Right ventricle myocardium inferior (tissue), 1 donor: ENCODE results near the gene GRM8. TPM values are rescaled to one million over a fixed set of nuclear protein-coding genes. Genes with fewer than 3 reads are reported as not detected.

ENCODE experiments used
- ATAC-seq: fragments of 200-7000 bp; cut with Tn5 transposase; one replicate; pipeline ENCODE4 v1.9.1; 2020; ENCODE audit warnings: mild to moderate bottlenecking, moderate library complexity
- DNase-seq: peaks from one replicate; pipeline ENCODE4 v3.0.0; 2021; ENCODE audit errors: missing footprints
- intact Hi-C: fragments of 100-400 bp; cut with DNase I; formaldehyde crosslinking; loops from one replicate; pipeline ENCODE4 v1.11.0; 2022
- total RNA-seq: library from RNA; stranded (reverse); fragmentation: NEBNext Ultra II Directional; extraction: Animal tissue kit (Norgen Biotek cat#: 25700); gene quantifications from one replicate; pipeline ENCODE4 v1.2.1, GENCODE V29; 2021
- donor health status: DM: no; HTN: yes; CAD: no; lungs with severe emphysema.

The GRM8 gene
- total RNA-seq, 1 donor from 2014 or later = 0.22 TPM

DNA sequence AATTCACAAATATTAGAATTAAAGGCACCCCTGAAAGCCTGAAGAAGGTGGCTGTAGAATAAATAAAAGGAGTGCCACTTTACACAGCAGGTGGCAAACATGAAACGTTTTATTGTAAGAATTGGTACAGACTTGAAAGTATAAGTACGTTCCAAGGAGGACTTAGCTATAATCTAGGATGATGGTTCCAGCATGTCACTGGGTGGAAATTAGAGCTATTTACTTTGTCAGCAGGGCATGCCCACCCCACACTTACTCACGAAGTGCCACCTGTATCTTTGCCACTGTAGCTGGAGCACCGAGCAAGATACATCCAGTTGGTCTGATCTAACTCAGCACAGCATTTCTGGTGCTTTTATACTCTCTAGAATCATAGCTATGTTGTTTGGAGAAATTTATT is 97.8 kb downstream of the GRM8 start:
- DNase-seq (no peak), ATAC-seq (no peak)
- intact Hi-C loops = no loop called here

DNA sequence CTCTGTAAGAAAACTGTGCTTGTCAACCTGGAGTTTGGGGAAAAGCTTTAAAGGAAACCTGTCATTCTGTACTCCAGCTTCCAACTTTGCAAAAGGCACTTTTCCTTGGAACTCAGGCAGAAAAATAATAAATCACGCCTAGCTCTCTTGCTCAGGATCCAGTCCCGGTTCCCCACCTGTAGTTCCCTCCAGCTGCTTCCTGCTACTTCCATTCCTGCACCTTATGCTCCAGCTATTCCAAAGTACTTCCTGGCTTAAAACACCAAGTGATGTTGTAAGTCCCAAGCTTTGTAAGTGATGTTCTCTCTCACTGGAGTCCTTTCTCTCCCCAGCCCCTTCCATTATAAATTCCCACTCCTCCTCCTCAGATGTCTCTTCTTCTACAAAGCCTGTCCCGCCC is 98.6 kb downstream of the GRM8 start:
- DNase-seq (no peak), ATAC-seq (no peak)
- intact Hi-C loops = no loop called here

DNA sequence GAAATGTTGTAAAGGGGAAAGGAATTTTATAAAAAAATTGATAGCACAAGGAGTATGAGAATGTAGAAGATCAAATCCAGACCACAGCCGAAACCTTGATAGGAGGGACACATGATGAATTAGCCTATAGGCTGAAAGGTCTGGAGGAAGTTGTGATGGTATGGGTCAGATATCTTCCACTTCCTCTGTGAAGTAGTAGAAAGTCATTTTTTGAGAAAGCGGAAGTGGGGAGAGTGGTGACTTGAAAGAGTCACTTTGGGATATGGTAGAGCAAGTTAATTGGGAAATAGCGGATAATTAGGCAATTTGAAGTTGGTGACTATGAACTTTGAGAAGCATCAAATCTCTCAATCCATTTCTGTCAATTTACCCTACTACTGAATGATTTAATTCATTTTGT is 99.4 kb downstream of the GRM8 start:
- ATAC-seq = no peak
- intact Hi-C loops = no loop called here
- no peak for DNase-seq

DNA sequence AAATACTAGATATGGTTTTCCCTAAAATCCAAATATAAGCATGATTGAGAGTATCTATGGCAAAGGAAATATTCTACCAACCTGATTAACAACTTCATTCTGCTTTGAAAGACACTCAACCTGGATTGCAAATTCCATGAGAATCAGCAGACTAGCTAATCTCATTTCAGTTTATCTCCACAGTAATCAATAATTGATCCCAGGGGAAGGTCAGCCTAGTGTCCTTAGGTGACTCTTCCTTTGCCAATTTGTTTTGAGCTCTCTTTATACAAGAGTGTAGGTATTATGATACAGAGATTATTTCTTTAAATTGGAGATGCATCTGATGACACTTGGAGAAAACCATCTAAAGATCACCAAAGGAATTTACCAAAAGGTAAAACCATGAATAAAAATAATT is 100.3 kb downstream of the GRM8 start:
- intact Hi-C loops = no loop called here
- ATAC-seq (no peak), DNase-seq (no peak)

DNA sequence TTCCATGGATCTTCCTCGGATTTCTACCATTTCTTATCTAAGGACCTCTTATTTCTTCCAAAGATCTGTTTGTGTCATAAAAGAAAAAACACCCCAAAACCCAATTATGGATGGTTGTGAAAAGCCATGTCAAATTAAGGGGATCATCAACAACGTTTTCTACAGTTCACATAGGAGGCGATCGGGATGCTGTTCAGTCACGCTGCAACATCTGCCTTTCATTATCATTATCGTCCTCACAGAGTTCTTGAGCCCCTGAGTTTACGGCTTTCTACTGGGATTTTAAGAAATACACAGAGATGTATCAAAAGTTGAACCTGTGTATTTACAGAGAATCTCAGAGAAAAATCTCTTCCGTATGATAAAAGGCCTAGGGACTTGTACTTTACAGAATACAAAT is 101.4 kb downstream of the GRM8 start:
- no peak for ATAC-seq
- intact Hi-C loops = no loop called here
- no peak for DNase-seq

DNA sequence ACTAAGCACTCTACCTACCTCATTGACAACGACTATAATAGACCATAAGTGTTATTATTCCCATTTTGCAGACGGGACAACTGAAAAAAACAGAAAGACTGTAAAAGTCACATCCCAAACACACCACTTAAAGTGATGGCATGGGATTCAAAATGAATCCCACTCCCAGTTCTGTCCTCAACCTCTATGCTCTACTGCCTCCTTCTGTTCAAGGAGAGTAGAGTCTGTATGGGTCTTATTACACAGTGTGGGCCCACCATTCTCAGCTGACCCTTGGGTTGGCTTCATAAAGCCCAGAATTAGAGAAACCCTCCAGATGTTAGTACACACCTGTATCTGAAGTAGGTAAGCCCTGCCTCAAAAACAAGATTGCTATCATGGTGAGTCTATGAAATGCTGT is 102.2 kb downstream of the GRM8 start:
- no peak for DNase-seq
- ATAC-seq = no peak
- intact Hi-C loops = no loop called here

DNA sequence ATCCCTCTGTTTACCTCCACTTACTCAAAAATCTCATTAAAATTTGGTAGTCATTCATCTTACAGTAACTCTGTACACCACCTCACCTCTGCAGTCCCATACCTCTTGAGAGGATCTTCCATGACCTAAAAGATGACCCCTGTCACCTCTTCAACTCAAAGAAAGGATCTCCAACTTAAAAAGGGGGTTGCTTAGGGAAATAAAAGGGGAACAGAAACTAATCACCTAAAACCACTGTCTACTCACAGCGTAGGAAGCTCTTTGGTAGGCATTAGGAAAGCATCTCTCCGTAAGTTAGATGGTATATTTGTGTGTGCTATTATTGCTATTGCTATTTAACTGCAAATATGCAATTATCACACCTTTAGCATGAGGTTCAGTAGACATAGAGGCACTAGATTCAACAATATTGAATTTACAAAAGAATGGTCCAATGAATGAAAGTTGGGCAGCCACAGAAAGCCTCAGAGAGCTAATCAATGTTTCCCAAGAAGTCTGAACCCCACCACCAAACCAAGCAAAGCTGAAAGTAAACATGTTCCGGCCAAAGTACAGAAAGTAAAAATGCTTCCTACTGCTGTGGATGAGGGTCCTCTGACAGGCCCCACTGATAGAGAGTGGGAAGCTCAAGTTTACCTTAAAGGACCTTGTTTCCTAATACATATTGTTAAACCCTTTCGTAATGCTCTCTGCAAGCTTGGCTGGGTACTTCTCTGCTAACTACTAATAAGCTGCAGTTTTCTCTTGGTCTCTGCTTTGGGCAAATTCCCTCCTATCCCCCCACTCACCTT is 105.8 kb downstream of the GRM8 start:
- DNase-seq = no peak
- intact Hi-C loops = no loop called here
- ATAC-seq = no peak

DNA sequence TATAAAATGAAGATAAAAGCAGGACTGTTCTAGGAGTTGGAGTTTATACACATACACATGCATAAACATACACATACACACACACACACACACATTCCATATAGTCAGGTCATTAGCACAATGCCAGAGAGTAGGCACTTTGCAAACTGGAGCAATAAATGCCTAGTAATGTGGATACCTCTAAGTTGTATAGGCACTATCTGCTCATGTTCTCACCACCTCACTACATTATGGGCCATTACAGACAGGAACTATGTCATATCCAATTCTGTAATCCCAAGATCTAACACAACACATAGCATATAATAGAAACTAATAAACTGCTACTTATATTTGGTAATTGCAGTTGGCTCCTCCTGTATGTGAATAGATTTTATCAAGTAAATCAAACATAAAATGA is 115.6 kb downstream of the GRM8 start:
- intact Hi-C loops = no loop called here
- ATAC-seq (no peak), DNase-seq (no peak)

DNA sequence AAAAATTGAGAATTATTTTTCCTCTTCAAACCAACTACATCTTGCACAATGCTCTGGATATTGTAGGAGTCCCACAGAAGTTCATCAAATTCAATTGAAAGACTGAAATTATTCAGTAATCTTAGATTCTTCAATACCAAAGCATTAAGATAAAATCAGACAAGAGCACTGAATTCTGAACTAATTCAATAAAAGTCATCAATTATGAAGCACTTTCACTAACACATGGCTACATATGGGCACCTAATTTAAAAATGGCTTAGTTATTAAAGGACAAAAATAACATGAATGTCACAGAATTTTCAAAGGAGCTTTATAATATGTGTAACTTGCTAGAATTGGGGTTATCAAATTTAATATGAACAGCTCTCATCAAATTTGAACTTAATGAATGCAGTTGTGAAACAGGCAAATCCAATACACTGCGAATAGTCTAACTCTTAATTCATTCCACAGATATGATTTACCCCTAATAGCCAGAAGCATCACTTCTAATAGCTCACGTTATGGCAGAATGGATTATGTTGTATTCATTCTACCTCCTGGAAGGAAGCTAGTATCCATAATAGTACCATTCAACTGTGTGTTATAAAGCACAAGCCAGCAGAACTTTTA is 116.8 kb downstream of the GRM8 start:
- ATAC-seq = no peak
- no peak for DNase-seq
- intact Hi-C loops = no loop called here

DNA sequence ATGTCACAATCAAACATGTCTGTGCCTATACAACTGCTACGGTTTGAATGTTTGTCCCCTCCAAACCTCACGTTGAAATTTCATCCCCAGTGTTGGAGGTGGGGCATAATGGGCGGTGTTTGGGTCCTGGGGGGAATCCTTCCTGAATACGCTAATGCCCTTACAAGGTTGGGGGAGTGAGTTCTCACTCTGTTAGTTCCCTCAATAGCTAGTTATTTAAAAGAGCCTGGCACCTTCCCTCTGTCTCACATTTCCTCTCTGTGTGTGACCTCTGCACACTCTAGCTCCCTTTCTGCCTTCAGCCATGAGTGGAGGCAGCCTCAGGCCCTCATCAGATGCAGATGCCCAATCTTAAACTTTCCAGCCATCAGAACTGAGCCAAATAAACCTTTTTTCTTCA is 129.5 kb downstream of the GRM8 start:
- no peak for ATAC-seq
- intact Hi-C loops = no loop called here

DNA sequence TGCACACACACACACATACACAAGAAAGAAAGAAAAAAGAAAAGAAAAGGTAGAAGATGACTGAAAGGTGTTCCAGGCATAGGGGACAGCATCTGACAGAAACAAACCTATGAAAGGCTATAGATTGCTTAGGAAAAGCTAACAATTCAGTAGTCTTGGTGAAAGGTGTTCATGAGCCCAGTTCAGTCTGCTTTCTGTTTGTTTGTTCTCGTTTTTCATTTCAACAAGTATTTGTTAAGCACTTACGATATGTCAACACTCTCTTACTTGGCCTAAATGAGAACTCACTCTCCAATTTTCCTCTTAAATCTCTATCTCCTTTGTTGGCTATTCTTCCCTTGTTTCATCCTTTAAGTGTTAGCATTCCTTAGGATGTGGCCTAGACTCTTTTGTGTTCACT is 133.2 kb downstream of the GRM8 start:
- ATAC-seq = no peak
- intact Hi-C loops = no loop called here

More for the DNA sequence above, 129.5 kb downstream of the GRM8 start:
- DNase-seq = no peak

DNA sequence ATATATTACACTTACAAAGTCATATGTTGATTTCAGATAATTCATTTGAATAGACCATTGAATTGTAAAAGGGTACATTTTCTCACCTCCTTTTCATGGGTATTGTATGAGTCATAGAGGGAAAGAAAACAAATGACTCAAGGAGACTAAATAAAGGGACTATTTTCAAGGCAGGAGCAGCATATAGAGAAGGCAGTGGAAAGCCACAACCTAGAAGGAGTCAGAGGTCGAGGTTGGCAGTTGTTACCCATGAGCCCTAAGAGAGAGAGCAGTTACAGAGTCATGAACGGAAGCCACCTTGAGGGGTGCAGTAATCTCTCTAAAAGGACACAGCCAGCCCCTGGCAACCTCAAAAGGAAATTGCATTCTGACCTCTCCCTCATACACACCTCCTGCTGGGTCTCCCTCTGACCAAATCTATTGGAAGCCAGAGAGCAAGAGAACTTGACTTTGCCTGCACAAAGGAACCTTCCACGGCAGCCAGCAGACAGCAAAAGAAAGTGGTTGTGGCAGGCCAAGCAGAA is 137.9 kb downstream of the GRM8 start:
- intact Hi-C loops = no loop called here
- ATAC-seq = no peak
- DNase-seq = no peak

More for the DNA sequence above, 133.2 kb downstream of the GRM8 start:
- no peak for DNase-seq

DNA sequence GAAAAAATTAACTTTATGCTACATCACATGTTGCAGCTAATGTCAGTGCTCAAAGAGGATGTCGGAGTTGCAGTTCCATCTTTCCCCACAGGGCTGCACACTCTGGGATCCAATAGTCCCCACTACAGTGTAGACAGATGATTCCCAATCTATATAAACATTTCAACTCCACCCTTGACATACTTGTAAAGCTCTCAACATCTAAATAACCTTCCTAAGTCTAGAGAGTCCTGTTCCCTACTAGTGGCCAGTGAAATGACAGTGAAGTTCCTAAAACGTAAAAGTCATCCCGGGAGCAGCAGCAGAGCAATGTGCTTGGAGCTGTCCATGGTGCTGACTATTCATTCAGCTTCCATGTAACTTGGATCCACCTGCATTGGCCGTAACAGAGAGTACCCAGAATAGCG is 145.1 kb downstream of the GRM8 start:
- no peak for DNase-seq
- intact Hi-C loops = no loop called here
- no peak for ATAC-seq

DNA sequence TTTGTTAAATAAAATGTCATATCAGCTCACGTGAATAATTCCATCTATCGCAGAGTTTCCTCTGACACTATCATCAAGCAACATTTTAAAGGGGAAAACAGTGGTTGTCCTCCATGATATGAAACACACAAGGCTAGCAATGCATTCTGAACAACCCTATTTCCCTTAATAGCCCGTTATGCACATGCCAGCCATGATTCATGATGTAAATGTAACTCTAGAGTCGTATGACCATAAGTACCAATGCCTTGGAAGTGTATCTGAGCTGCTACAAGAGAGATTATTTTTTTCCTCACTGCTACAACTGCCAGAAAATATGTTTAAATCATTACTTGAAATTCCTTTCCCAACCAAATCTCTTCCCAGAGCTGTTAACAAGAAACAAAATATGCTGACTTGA is 159.4 kb downstream of the GRM8 start:
- no peak for ATAC-seq
- intact Hi-C loops = no loop called here
- no peak for DNase-seq

DNA sequence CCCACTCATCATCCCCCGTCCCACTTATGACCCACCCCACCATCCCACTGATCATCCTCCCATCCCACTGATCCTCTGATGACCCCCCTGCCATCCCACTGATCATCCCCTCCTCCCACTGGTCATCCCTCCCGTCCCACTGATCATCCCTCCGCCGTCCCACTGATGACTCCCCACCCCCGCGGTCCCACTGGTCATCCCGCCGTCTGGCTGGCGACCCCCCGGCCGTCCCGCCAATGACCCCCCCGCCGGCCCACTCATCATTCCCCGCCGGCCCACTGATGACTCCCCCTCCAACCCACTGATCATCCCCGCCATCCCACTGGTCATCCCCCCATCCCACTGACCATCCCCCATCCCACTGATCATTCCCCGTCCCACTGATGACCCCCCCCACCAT is 161.1 kb downstream of the GRM8 start:
- intact Hi-C loops = no loop called here
- ATAC-seq = no peak
- no peak for DNase-seq

DNA sequence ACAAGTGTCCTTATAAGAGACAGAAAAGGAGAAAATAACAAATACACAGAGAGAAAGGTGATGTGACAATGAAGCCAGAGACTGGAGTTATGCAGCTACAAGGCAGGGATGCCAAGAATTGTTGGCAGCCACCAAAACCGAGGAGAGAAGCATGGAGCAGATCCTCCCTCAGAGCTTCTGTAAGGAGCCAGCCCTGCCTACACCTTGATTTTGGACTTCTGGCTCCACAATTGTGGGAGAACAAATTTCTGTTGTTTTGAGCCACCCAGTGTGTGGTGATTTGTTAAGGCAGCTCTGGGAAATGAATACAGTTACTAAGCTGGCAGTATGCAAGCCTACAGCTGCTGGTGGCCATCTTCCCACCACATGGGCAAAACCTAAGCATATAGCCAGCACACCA is 163.6 kb downstream of the GRM8 start:
- intact Hi-C loops = no loop called here
- DNase-seq (no peak), ATAC-seq (no peak)

DNA sequence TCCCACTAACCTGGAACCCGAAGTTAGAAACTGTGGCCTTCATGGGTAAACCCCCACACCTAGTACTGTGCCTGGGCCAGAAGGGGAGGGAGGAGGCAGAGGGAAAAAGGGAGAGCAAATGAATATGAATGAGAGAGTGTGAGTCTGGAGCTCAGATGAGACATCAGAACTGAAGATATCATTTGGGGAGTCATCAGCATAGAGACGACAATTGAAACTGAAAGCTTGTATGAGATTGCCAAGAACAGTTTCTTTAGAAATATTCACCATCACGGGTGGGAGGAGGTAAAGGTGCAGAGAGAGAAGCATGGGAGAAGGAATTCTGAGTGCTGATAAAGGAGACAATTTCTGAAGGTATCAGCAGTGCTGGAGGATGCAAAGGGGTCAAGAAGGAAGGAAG is 171.2 kb downstream of the GRM8 start:
- intact Hi-C loops = no loop called here
- ATAC-seq (no peak), DNase-seq (no peak)

DNA sequence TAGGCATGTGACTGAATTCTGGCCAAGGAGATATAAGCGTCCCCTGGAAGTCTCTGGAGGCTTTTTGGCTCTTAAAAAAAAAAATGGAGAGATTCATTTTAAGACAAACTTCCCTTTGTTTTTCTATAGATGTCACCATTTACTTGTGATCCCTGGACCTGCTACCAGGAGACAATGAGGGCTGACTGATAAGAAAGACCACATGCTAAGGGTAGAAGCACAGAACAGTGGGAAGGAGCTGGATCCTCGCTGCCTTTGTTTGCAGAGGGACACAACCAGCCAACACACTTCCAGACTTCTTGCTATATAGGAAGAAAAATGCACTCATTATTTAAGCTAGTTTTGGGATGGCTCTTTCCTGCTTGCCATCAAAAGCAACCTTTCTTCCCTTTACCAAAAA is 172.2 kb downstream of the GRM8 start:
- ATAC-seq = no peak
- intact Hi-C loops = no loop called here

DNA sequence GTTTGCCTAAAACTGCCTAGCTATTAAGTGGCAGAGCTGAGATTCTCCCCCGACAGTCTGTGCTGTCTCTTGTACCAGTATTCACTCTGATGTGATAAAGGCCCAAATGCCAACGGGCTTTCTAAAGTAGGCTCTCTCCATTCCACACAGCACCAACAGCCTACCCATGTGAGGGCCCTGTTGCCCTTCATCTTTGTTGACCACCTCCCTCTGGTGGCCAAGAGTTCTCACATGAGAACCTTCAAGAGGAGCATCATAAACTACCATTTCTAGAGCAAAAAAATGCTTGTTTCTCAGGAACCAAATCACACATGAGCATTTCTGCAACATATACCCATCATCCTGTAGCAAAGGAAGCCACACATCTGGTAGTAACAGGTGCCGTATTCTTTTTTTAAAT is 185.8 kb downstream of the GRM8 start:
- ATAC-seq (no peak), DNase-seq (no peak)
- intact Hi-C loops = no loop called here

More for the DNA sequence above, 172.2 kb downstream of the GRM8 start:
- DNase-seq = no peak

DNA sequence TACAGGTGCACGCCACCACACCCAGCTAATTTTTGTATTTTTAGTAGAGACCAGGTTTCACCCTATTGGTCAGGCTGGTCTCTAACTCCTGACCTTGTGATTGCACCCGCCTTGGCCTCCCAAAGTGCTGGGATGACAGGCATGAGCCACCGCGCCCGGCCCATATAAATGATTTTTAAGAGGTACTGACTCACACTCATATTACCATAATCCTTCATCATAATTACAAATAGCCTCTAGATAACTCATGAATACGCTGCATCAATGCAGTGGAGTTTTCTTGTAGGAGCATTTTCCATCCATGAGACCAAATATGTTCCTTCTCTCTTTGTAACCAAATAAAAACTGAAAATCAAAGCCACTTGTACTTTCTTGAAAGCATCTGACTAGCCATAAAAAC is 193.3 kb downstream of the GRM8 start:
- ATAC-seq (no peak), DNase-seq (no peak)
- intact Hi-C loops = no loop called here

DNA sequence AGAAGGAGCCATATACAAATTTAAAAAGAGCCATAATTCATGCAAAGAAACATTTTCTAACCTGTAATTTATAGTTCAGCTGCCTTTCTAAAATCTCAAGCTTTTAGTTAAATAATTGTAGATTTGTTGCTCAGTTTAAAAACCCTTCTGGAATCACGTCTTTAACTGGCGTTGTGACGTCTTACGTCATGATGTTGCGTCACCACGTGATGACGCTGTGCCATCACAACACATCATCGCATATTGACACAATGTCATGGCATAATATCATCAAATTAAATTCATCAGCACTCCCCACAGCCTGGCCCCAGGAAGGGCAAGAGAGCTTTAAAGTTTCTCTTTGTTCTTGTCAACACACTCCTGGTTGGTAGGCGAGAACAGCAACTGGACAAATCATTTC is 194.8 kb downstream of the GRM8 start:
- ATAC-seq = no peak
- intact Hi-C loops = no loop called here
- DNase-seq = no peak
